WERI-Rb-1 (cell line): ENCODE data around the gene ATRN.

Experiments used
- DNase-seq: peaks from one replicate; pipeline ENCODE4 v3.0.0-alpha.2; 2020
- H3K27ac ChIP-seq: fragments of 250-450 bp; sonication (Bioruptor Pico); 2 replicates; pipeline ENCODE4 v1.5.1; 2020; ENCODE audit warnings: mild to moderate bottlenecking, moderate library complexity
- H3K27me3 ChIP-seq: fragments of 250-450 bp; sonication (Bioruptor Pico); 2 replicates; pipeline ENCODE4 v1.5.1; 2021; ENCODE audit warnings: mild to moderate bottlenecking, low read depth, moderate library complexity; ENCODE audit not compliant: insufficient read depth, severe bottlenecking
- H3K36me3 ChIP-seq: fragments of 250-450 bp; sonication (Bioruptor Pico); 2 replicates; pipeline ENCODE4 v1.5.1; 2020; ENCODE audit warnings: mild to moderate bottlenecking, moderate library complexity
- H3K4me3 ChIP-seq: 2 replicates; pipeline ENCODE4 v1.5.1; 2011; ENCODE audit warnings: low read depth, mild to moderate bottlenecking, control low read depth, low read length
- H3K9me3 ChIP-seq: fragments of 250-450 bp; sonication (Bioruptor Pico); 2 replicates; pipeline ENCODE4 v1.5.1; 2021; ENCODE audit warnings: mild to moderate bottlenecking, moderate library complexity; ENCODE audit not compliant: severe bottlenecking
- CTCF ChIP-seq: IDR thresholded peaks from 2 replicates; pipeline ENCODE4 v1.5.1; 2011; ENCODE audit warnings: low read depth, mild to moderate bottlenecking, control low read depth, inconsistent platforms, low read length

Gene ATRN

GRCh38 chr20:3673221-3674070 lies 202.6 kb downstream of the ATRN start:
- TF ChIP-seq CTCF: no peak
- H3K27ac ChIP-seq: no peak overlapping the region
- no peaks in the 10 kb centered on the region for H3K9me3 ChIP-seq
- no peak overlapping the region for H3K4me3 ChIP-seq
- no peaks in the 10 kb centered on the region for H3K36me3 ChIP-seq
- peaks cover 45% of the 10 kb centered on the region for H3K27me3 ChIP-seq
- no peak for DNase-seq

- DNase-seq: no peak
- Histone ChIP-seq H3K9me3 (no peaks in the 10 kb centered on the region), H3K27ac (no peak overlapping the region), H3K27me3 (peaks cover 45% of the 10 kb centered on the region), H3K36me3 (no peaks in the 10 kb centered on the region), H3K4me3 (no peak overlapping the region)
- no peak for TF ChIP-seq CTCF
These were observed 203.6 kb downstream of the ATRN start for GRCh38 chr20:3674447-3674846.

- Histone ChIP-seq H3K9me3 (no peaks in the 10 kb centered on the region), H3K27me3 (peaks cover 45% of the 10 kb centered on the region), H3K27ac (no peak overlapping the region), H3K36me3 (no peaks in the 10 kb centered on the region), H3K4me3 (no peak overlapping the region)
- no peak for DNase-seq
- no peak for TF ChIP-seq CTCF
These were observed 204.4 kb downstream of the ATRN start for GRCh38 chr20:3674995-3675900.

- Histone ChIP-seq H3K9me3 (no peaks in the 10 kb centered on the region), H3K4me3 (no peak overlapping the region)
These were observed 206.9 kb downstream of the ATRN start for GRCh38 chr20:3677733-3678132.

GRCh38 chr20:3678198-3678597 lies 207.4 kb downstream of the ATRN start:
- H3K27me3 ChIP-seq: peaks cover 31% of the 10 kb centered on the region
- no peaks in the 10 kb centered on the region for H3K36me3 ChIP-seq
- H3K27ac ChIP-seq: no peak overlapping the region
- TF ChIP-seq CTCF: no peak
- no peak for DNase-seq
- no peaks in the 10 kb centered on the region for H3K9me3 ChIP-seq
- no peak overlapping the region for H3K4me3 ChIP-seq

More at GRCh38 chr20:3677733-3678132, 206.9 kb downstream of the ATRN start:
- Histone ChIP-seq H3K36me3 (no peaks in the 10 kb centered on the region), H3K27ac (no peak overlapping the region), H3K27me3 (peaks cover 36% of the 10 kb centered on the region)
- no peak for TF ChIP-seq CTCF
- DNase-seq: no peak
